SJCRH30 (cell line): Measurements from ENCODE around the gene OCA2. TPM values are rescaled to one million over a fixed set of nuclear protein-coding genes. Genes with fewer than 3 reads are reported as not detected.

Experiments
- DNase-seq, 2 experiments: peaks; one replicate each; pipeline ENCODE4 v3.0.0-alpha.2; 2015 to 2020
- H3K27ac ChIP-seq: fragments of 250-450 bp; sonication (Bioruptor Pico); 2 replicates; pipeline ENCODE4 v1.5.1; 2020; ENCODE audit warnings: mild to moderate bottlenecking, moderate library complexity
- H3K27me3 ChIP-seq: fragments of 250-450 bp; sonication (Bioruptor Pico); 2 replicates; pipeline ENCODE4 v1.5.1; 2020; ENCODE audit warnings: mild to moderate bottlenecking, moderate library complexity
- H3K36me3 ChIP-seq: fragments of 250-450 bp; sonication (Bioruptor Pico); 2 replicates; pipeline ENCODE4 v1.5.1; 2020; ENCODE audit warnings: mild to moderate bottlenecking, moderate library complexity
- H3K4me1 ChIP-seq: fragments of 250-450 bp; sonication (Bioruptor Pico); 2 replicates; pipeline ENCODE4 v1.5.1; 2020; ENCODE audit warnings: mild to moderate bottlenecking, moderate library complexity
- H3K4me3 ChIP-seq: fragments of 250-450 bp; sonication (Bioruptor Pico); 2 replicates; pipeline ENCODE4 v1.5.1; 2020; ENCODE audit warnings: mild to moderate bottlenecking, moderate library complexity
- H3K9me3 ChIP-seq: fragments of 250-450 bp; sonication (Bioruptor Pico); replicated peaks from 2 replicates; pipeline ENCODE4 v1.5.1; 2020; ENCODE audit warnings: mild to moderate bottlenecking, moderate library complexity
- total RNA-seq: library from RNA; depleted of rRNA; stranded (reverse); fragments of >200 nt; shearing (Covaris generic); gene quantifications from 2 replicates; pipeline ENCODE4 v1.2.3, GENCODE V29; 2014

The OCA2 gene
- total RNA-seq, 1 experiment from 2014 or later = not detected

GRCh38 chr15:27873828-27874227 is 225.3 kb downstream of the OCA2 start:
- no peak overlapping the region for H3K4me3 ChIP-seq
- no peaks in the 10 kb centered on the region for H3K36me3 ChIP-seq
- DNase-seq = no peak
- no peaks in the 10 kb centered on the region for H3K9me3 ChIP-seq
- no peaks in the 10 kb centered on the region for H3K4me1 ChIP-seq
- H3K27ac ChIP-seq = no peak overlapping the region
- no peaks in the 10 kb centered on the region for H3K27me3 ChIP-seq

DNA sequence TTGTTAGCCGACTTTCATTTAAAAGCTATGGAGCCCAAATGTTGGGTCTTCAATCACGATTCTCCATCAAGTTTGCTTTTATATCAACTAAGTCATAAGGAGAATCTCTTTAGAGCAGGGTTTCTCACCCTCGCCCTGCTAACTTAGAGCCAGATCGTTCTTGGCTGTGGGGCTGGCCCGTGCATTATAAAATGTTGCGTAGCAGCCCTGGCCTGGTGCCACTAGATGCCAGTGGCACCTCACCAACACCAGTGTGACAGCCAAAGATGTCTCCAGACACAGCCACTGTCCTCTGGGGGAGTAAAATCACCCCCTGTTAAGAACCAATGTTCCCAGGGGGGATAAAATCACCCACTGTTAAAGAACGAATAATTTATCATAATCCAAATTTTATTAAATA is 226.1 kb downstream of the OCA2 start:
- H3K36me3 ChIP-seq = no peaks in the 10 kb centered on the region
- H3K27ac ChIP-seq = no peak overlapping the region
- no peaks in the 10 kb centered on the region for H3K27me3 ChIP-seq
- H3K4me3 ChIP-seq = no peak overlapping the region
- H3K9me3 ChIP-seq = no peaks in the 10 kb centered on the region
- DNase-seq = no peak
- no peaks in the 10 kb centered on the region for H3K4me1 ChIP-seq

DNA sequence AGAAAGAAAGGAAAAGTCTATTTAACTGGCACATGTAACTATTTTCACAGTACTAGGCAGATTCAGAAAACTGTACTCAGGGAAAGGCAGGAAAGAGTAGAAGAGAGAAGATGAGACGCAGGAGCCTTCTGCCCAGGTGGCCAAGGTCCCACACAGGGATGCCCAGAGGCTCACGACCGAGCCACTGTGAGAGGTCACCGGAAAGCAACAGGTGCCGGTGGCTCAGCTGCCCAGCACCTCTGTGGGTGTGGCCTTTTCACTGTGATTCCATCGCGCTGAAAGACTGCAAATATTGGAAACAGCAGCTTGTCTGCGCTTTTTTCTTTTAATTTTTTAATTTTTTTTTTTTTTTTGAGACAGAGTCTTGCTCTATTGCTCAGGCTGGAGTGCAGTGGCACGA is 226.8 kb downstream of the OCA2 start:
- H3K27ac ChIP-seq = no peak overlapping the region
- H3K36me3 ChIP-seq = no peaks in the 10 kb centered on the region
- no peak overlapping the region for H3K4me3 ChIP-seq
- 0 out of 2 replicates have a peak, but pooled peaks cover 3% of the 10 kb centered on the region for H3K27me3 ChIP-seq
- no peak for DNase-seq
- no peaks in the 10 kb centered on the region for H3K4me1 ChIP-seq
- no peaks in the 10 kb centered on the region for H3K9me3 ChIP-seq

GRCh38 chr15:27871902-27872260 is 227.2 kb downstream of the OCA2 start:
- Histone ChIP-seq H3K27ac (no peak overlapping the region), H3K36me3 (no peaks in the 10 kb centered on the region), H3K27me3 (0 out of 2 replicates have a peak, but pooled peaks cover 3% of the 10 kb centered on the region), H3K4me1 (no peaks in the 10 kb centered on the region), H3K4me3 (no peak overlapping the region), H3K9me3 (no peaks in the 10 kb centered on the region)
- DNase-seq = no peak

DNA sequence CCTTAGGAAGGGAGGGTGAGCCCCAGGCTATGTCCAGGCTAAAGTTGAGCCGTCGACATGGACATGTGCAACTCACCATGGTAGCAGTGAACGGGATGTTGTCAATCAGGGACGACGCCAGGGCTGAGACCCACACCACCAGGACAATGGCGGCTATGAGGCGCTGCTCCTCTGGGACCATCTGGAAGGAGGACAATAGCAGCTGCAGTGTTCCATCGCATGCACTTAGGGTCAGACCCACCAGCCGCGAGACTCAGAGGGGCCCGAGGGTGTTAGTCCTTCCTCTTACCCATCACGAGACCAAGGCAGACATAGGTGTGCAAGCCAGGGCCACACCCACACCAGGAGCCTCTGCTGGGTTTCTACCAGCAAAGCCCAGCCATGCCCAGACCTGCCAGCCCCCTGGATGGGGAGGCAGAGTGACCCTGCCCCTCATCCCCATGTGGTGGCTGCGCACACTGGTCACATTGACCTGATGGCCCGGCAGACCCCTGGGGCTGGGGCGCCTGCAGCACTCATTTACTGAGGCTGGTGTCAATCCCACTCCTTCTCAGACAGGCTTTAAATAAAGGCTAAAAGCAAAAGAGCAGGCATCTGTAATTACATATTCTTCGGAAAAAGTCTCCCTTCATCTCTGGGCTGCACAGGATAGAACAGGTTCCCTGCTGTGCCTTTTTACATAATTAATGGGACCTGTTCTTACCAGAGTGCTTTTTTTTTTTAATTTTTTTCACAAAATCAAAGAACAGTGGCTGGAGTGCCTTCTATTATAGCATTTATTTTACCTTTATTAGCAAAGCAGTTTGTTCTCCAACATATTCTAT is 227.8 kb downstream of the OCA2 start:
- H3K4me1 ChIP-seq = no peaks in the 10 kb centered on the region
- no peak for DNase-seq

GRCh38 chr15:27870320-27870719 is 228.8 kb downstream of the OCA2 start:
- Histone ChIP-seq H3K4me3 (no peak overlapping the region), H3K27me3 (0 out of 2 replicates have a peak, but pooled peaks cover 3% of the 10 kb centered on the region), H3K4me1 (no peaks in the 10 kb centered on the region), H3K36me3 (no peaks in the 10 kb centered on the region), H3K27ac (no peak overlapping the region), H3K9me3 (no peaks in the 10 kb centered on the region)
- DNase-seq = no peak

More for the DNA sequence above, 227.8 kb downstream of the OCA2 start:
- Histone ChIP-seq H3K9me3 (no peaks in the 10 kb centered on the region), H3K4me3 (no peak overlapping the region), H3K27me3 (0 out of 2 replicates have a peak, but pooled peaks cover 3% of the 10 kb centered on the region), H3K27ac (no peak overlapping the region), H3K36me3 (no peaks in the 10 kb centered on the region)

GRCh38 chr15:27869697-27870281 is 229.3 kb downstream of the OCA2 start:
- no peak overlapping the region for H3K4me3 ChIP-seq
- no peak overlapping the region for H3K27ac ChIP-seq
- H3K9me3 ChIP-seq = no peaks in the 10 kb centered on the region
- H3K4me1 ChIP-seq = no peaks in the 10 kb centered on the region
- DNase-seq = no peak
- H3K36me3 ChIP-seq = no peaks in the 10 kb centered on the region
- H3K27me3 ChIP-seq = 0 out of 2 replicates have a peak, but pooled peaks cover 3% of the 10 kb centered on the region

DNA sequence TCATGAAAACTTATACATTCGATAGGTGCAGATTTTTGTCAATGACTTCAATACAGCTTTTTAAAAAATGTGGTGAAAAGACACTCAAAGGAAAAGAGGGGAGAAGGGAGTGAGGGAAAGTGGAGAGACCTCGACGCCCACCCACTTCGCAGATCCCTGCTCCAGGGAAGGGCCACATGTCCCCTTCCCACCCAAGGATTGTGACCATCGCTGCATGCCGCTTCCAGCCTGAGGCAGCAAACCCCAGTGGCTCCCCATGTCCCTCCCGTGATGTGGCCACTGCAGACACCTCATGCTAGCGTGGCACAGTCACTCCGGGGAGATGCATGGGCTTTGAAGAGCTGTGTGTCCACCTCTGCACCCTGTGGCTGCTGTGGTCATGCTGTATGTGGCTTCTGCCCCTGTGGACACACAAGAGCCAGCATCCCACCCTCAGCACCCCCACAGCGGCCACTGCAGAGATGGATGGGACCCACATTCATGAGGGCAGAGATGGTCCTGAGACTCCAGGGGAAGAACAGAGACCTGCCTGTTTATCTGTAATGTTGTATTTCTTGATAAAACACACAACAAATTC is 230.2 kb downstream of the OCA2 start:
- H3K9me3 ChIP-seq = no peaks in the 10 kb centered on the region
- H3K4me1 ChIP-seq = no peaks in the 10 kb centered on the region
- no peaks in the 10 kb centered on the region for H3K36me3 ChIP-seq
- DNase-seq = no peak
- no peak overlapping the region for H3K27ac ChIP-seq
- H3K4me3 ChIP-seq = no peak overlapping the region
- H3K27me3 ChIP-seq = 0 out of 2 replicates have a peak, but pooled peaks cover 3% of the 10 kb centered on the region

GRCh38 chr15:27867861-27868260 is 231.3 kb downstream of the OCA2 start:
- no peaks in the 10 kb centered on the region for H3K9me3 ChIP-seq
- H3K27ac ChIP-seq = no peak overlapping the region
- no peak overlapping the region for H3K4me3 ChIP-seq
- 0 out of 2 replicates have a peak, but pooled peaks cover 3% of the 10 kb centered on the region for H3K27me3 ChIP-seq
- no peaks in the 10 kb centered on the region for H3K4me1 ChIP-seq
- no peaks in the 10 kb centered on the region for H3K36me3 ChIP-seq
- no peak for DNase-seq

GRCh38 chr15:27866505-27867165 is 232.5 kb downstream of the OCA2 start:
- Histone ChIP-seq H3K4me1 (no peaks in the 10 kb centered on the region), H3K27me3 (0 out of 2 replicates have a peak, but pooled peaks cover 3% of the 10 kb centered on the region), H3K4me3 (no peak overlapping the region), H3K27ac (no peak overlapping the region), H3K9me3 (no peaks in the 10 kb centered on the region), H3K36me3 (no peaks in the 10 kb centered on the region)
- DNase-seq = no peak

DNA sequence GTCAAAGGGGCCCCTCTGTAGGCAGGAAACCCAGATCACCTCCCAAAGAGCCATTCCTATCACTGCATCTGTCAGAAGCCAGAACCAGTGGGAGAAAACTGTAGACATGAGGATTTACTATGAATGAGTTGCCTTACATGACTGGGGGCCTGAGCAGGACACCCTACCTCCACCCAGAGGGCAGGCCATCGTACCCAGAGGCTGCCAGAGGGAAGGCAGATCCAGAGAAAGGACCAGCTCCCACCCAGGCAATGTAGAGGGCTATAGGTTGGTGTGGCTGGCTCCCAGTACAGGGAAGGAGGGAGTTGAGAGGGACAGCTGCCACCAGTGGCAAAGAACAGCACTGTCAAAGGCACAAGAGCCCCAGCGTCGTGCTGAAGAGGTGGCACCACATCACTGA is 233.2 kb downstream of the OCA2 start:
- H3K4me1 ChIP-seq = no peaks in the 10 kb centered on the region
- H3K27me3 ChIP-seq = 0 out of 2 replicates have a peak, but pooled peaks cover 3% of the 10 kb centered on the region
- H3K36me3 ChIP-seq = no peaks in the 10 kb centered on the region
- H3K9me3 ChIP-seq = no peaks in the 10 kb centered on the region
- no peak overlapping the region for H3K4me3 ChIP-seq
- no peak overlapping the region for H3K27ac ChIP-seq
- DNase-seq = no peak

- no peak for DNase-seq
- Histone ChIP-seq H3K27ac (no peak overlapping the region), H3K9me3 (no peaks in the 10 kb centered on the region), H3K4me1 (no peaks in the 10 kb centered on the region), H3K4me3 (no peak overlapping the region), H3K36me3 (no peaks in the 10 kb centered on the region), H3K27me3 (0 out of 2 replicates have a peak, but pooled peaks cover 3% of the 10 kb centered on the region)
Measured at GRCh38 chr15:27865323-27865922, 233.7 kb downstream of the OCA2 start.

GRCh38 chr15:27864719-27865118 is 234.4 kb downstream of the OCA2 start:
- no peak overlapping the region for H3K27ac ChIP-seq
- no peaks in the 10 kb centered on the region for H3K9me3 ChIP-seq
- H3K27me3 ChIP-seq = 0 out of 2 replicates have a peak, but pooled peaks cover 3% of the 10 kb centered on the region
- H3K4me3 ChIP-seq = no peak overlapping the region
- no peak for DNase-seq
- H3K36me3 ChIP-seq = no peaks in the 10 kb centered on the region
- no peaks in the 10 kb centered on the region for H3K4me1 ChIP-seq

DNA sequence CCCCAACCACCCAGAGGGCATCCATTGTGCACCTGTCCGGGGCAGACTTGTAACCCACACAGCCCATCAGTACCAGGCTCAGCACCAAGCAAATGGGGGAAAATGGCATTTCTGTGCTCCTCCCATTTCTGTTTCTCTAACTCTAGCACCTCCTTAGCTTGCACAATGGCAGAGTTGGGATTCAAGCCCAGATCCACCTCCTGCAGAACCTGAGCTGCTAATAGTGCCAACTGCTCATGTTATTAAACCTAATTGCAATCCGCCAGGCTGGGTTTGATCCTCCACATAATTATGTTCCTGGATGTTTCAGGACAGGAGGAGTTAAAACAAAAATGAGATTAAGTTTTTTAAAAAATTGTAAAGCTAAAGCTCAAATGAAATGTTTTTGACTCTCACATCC is 235.0 kb downstream of the OCA2 start:
- Histone ChIP-seq H3K27ac (no peak overlapping the region), H3K9me3 (no peaks in the 10 kb centered on the region), H3K4me1 (no peaks in the 10 kb centered on the region), H3K36me3 (no peaks in the 10 kb centered on the region), H3K4me3 (no peak overlapping the region), H3K27me3 (0 out of 2 replicates have a peak, but pooled peaks cover 3% of the 10 kb centered on the region)
- no peak for DNase-seq
